Measurements from ENCODE around the gene SNX10.
A peak's percentile ranks its signal among the peaks of the same experiment; 100 is the strongest.

Gene SNX10

DNA sequence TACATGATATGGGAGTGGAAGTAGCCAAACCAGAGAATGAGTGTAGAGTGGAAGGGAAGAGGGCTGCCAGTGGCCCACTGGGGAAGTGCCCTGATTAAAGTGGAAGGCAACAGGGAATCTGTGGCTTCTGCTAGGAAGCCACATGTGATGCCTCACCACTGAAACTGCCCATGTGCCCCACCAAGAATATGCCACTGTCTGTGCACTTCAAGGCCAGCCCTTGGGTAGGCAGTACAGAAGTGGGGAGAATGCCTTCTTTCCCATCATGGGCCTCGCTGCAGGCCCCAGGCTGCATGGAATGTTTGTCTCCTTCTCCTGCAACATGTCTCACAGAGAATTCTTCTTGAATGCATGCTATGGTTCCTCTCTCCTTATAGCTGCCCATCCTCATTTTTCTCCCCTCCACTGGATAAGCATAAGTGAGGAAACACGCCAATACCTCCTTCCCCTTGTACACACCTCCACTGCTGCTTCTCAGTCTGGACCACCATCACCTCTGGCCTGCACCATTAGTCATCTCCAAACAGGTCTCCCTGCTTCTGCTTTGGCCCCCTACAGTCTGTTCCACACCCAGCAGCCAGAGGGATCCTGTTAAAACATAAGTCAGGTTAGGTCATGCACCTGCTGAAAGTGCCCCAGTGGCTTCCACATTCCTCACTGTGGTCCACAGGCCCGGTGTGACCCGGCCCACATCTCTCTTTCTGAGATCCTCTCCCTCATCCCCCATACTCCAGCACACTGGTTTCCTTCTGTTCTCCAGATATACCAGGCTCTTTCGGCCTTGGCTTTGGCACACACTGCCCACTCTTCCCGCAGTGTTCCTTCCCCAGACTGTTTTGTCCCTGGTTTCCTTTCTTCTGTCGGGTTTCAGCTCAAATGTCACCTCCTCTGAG, 37.1 kb downstream of the SNX10 start:
- H4K8ac ChIP-seq (ENCODE audit: low read depth, low read length): no peak overlapping the region
- no peaks in the 10 kb centered on the region for H3K79me1 ChIP-seq (ENCODE audit: low read length)
- no peak overlapping the region for H2AFZ ChIP-seq (ENCODE audit: insufficient read depth, low read length, poor library complexity)
- no peak overlapping the region for H2BK12ac ChIP-seq (ENCODE audit: low read length)
- no peak overlapping the region for H4K91ac ChIP-seq (ENCODE audit: low read depth, low read length)
- H3K4me1 ChIP-seq (ENCODE audit: control insufficient read depth in 1 of 2, insufficient read depth in 2 of 2, low read length in 2 of 2): no peaks in the 10 kb centered on the region
- no peaks in the 10 kb centered on the region for H3K9me3 ChIP-seq (ENCODE audit: insufficient read depth, low read depth, low read length)
- H3K18ac ChIP-seq (ENCODE audit: low read length): no peak overlapping the region
- H3K4me3 ChIP-seq (ENCODE audit: low read depth, low read length): no peak overlapping the region
- H3K14ac ChIP-seq (ENCODE audit: low read length): no peak overlapping the region
- no peak overlapping the region for H2BK5ac ChIP-seq (ENCODE audit: low read depth, low read length, poor library complexity)
- H3K36me3 ChIP-seq (ENCODE audit: control insufficient read depth in 1 of 2, insufficient read depth in 2 of 2, low read length in 2 of 2): no peaks in the 10 kb centered on the region
- H4K12ac ChIP-seq (ENCODE audit: low read depth, low read length): no peak overlapping the region
- H3K79me2 ChIP-seq (ENCODE audit: control insufficient read depth, insufficient read depth, low read length, poor library complexity): no peaks in the 10 kb centered on the region
- WGBS (ENCODE audit: extremely low coverage, insufficient coverage, insufficient read length): no CpG with 5 or more reads among the region's 7 CpGs
- no peak for DNase-seq
- no peak overlapping the region for H3K4me2 ChIP-seq (ENCODE audit: low read length)
- H3K4ac ChIP-seq (ENCODE audit: low read depth, low read length): no peak overlapping the region
- no peak overlapping the region for H2BK120ac ChIP-seq (ENCODE audit: insufficient read depth, low read length, poor library complexity)
- no peaks in the 10 kb centered on the region for H3K27me3 ChIP-seq (ENCODE audit: insufficient read depth, low read length)
- H3K27ac ChIP-seq (ENCODE audit: low read depth, low read length): no peak overlapping the region
- H3K23ac ChIP-seq (ENCODE audit: low read length): no peak overlapping the region
- H2AK5ac ChIP-seq (ENCODE audit: low read length): no peak overlapping the region
- H3K9ac ChIP-seq (ENCODE audit: low read length): no peak overlapping the region

- Histone ChIP-seq H3K79me2 (ENCODE audit: control insufficient read depth, insufficient read depth, low read length, poor library complexity) (no peaks in the 10 kb centered on the region), H3K23ac (ENCODE audit: low read length) (no peak overlapping the region), H4K12ac (ENCODE audit: low read depth, low read length) (no peak overlapping the region), H3K4me2 (ENCODE audit: low read length) (no peak overlapping the region), H3K79me1 (ENCODE audit: low read length) (no peaks in the 10 kb centered on the region), H3K9me3 (ENCODE audit: insufficient read depth, low read depth, low read length) (no peaks in the 10 kb centered on the region), H2BK12ac (ENCODE audit: low read length) (no peak overlapping the region), H4K8ac (ENCODE audit: low read depth, low read length) (no peak overlapping the region), H3K9ac (ENCODE audit: low read length) (no peak overlapping the region), H3K18ac (ENCODE audit: low read length) (no peak overlapping the region), H3K27me3 (ENCODE audit: insufficient read depth, low read length) (no peaks in the 10 kb centered on the region), H2AK5ac (ENCODE audit: low read length) (no peak overlapping the region), H2BK120ac (ENCODE audit: insufficient read depth, low read length, poor library complexity) (no peak overlapping the region), H4K91ac (ENCODE audit: low read depth, low read length) (no peak overlapping the region), H3K4ac (ENCODE audit: low read depth, low read length) (no peak overlapping the region), H3K14ac (ENCODE audit: low read length) (no peak overlapping the region), H3K36me3 (ENCODE audit: control insufficient read depth in 1 of 2, insufficient read depth in 2 of 2, low read length in 2 of 2) (no peaks in the 10 kb centered on the region), H3K27ac (ENCODE audit: low read depth, low read length) (no peak overlapping the region), H2BK5ac (ENCODE audit: low read depth, low read length, poor library complexity) (no peak overlapping the region), H3K4me3 (ENCODE audit: low read depth, low read length) (no peak overlapping the region), H2AFZ (ENCODE audit: insufficient read depth, low read length, poor library complexity) (no peak overlapping the region), H3K4me1 (ENCODE audit: control insufficient read depth in 1 of 2, insufficient read depth in 2 of 2, low read length in 2 of 2) (no peaks in the 10 kb centered on the region)
- peak in 1 of 2 donors; percentile 24 for DNase-seq
- no CpG with 5 or more reads among the region's 13 CpGs for WGBS (ENCODE audit: extremely low coverage, insufficient coverage, insufficient read length)
Measured at GRCh38 chr7:26329520-26330255, 38.0 kb downstream of the SNX10 start.

DNA sequence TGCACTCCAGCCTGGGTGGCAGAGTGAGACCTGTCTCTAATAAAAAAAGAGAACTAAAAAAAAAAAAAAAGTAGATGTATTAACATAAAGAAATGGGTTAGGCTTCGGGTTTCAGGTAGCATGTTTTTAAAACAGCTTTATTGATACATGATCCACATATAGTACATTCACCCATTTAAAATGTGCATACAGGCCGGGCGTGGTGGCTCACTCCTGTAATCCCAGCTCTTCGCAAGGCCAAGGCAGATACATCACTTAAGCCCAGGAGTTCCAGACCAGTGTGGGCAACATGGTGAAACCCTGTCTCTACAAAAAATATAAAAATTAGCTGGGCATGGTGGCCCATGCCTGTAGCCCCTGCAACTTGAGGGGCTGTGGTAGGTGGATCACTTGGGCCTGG, 39.5 kb downstream of the SNX10 start:
- Histone ChIP-seq H3K18ac (ENCODE audit: low read length) (no peak overlapping the region), H4K12ac (ENCODE audit: low read depth, low read length) (no peak overlapping the region), H2AFZ (ENCODE audit: insufficient read depth, low read length, poor library complexity) (no peak overlapping the region), H3K27ac (ENCODE audit: low read depth, low read length) (no peak overlapping the region), H3K4me2 (ENCODE audit: low read length) (no peak overlapping the region), H3K4me1 (ENCODE audit: control insufficient read depth in 1 of 2, insufficient read depth in 2 of 2, low read length in 2 of 2) (no peaks in the 10 kb centered on the region), H2AK5ac (ENCODE audit: low read length) (no peak overlapping the region), H3K4me3 (ENCODE audit: low read depth, low read length) (no peak overlapping the region), H2BK12ac (ENCODE audit: low read length) (no peak overlapping the region), H3K9me3 (ENCODE audit: insufficient read depth, low read depth, low read length) (no peaks in the 10 kb centered on the region), H2BK120ac (ENCODE audit: insufficient read depth, low read length, poor library complexity) (no peak overlapping the region), H3K4ac (ENCODE audit: low read depth, low read length) (no peak overlapping the region), H3K23ac (ENCODE audit: low read length) (no peak overlapping the region), H3K79me2 (ENCODE audit: control insufficient read depth, insufficient read depth, low read length, poor library complexity) (no peaks in the 10 kb centered on the region), H3K27me3 (ENCODE audit: insufficient read depth, low read length) (no peaks in the 10 kb centered on the region), H2BK5ac (ENCODE audit: low read depth, low read length, poor library complexity) (no peak overlapping the region), H3K79me1 (ENCODE audit: low read length) (no peaks in the 10 kb centered on the region), H4K91ac (ENCODE audit: low read depth, low read length) (no peak overlapping the region), H4K8ac (ENCODE audit: low read depth, low read length) (no peak overlapping the region), H3K36me3 (ENCODE audit: control insufficient read depth in 1 of 2, insufficient read depth in 2 of 2, low read length in 2 of 2) (no peaks in the 10 kb centered on the region), H3K14ac (ENCODE audit: low read length) (no peak overlapping the region), H3K9ac (ENCODE audit: low read length) (no peak overlapping the region)
- no peak for DNase-seq
- no CpG with 5 or more reads among the region's 4 CpGs for WGBS (ENCODE audit: extremely low coverage, insufficient coverage, insufficient read length)

GRCh38 chr7:26331789-26332188, 40.1 kb downstream of the SNX10 start:
- Histone ChIP-seq H3K4me2 (ENCODE audit: low read length) (no peak overlapping the region), H2AK5ac (ENCODE audit: low read length) (no peak overlapping the region), H3K9me3 (ENCODE audit: insufficient read depth, low read depth, low read length) (no peaks in the 10 kb centered on the region), H3K4ac (ENCODE audit: low read depth, low read length) (no peak overlapping the region), H3K23ac (ENCODE audit: low read length) (no peak overlapping the region), H2BK5ac (ENCODE audit: low read depth, low read length, poor library complexity) (no peak overlapping the region), H2BK12ac (ENCODE audit: low read length) (no peak overlapping the region), H3K36me3 (ENCODE audit: control insufficient read depth in 1 of 2, insufficient read depth in 2 of 2, low read length in 2 of 2) (no peaks in the 10 kb centered on the region), H3K27ac (ENCODE audit: low read depth, low read length) (no peak overlapping the region), H3K18ac (ENCODE audit: low read length) (no peak overlapping the region), H3K79me2 (ENCODE audit: control insufficient read depth, insufficient read depth, low read length, poor library complexity) (no peaks in the 10 kb centered on the region), H2AFZ (ENCODE audit: insufficient read depth, low read length, poor library complexity) (no peak overlapping the region), H4K91ac (ENCODE audit: low read depth, low read length) (no peak overlapping the region), H3K27me3 (ENCODE audit: insufficient read depth, low read length) (no peaks in the 10 kb centered on the region), H3K4me1 (ENCODE audit: control insufficient read depth in 1 of 2, insufficient read depth in 2 of 2, low read length in 2 of 2) (no peaks in the 10 kb centered on the region), H4K8ac (ENCODE audit: low read depth, low read length) (no peak overlapping the region), H4K12ac (ENCODE audit: low read depth, low read length) (no peak overlapping the region), H3K9ac (ENCODE audit: low read length) (no peak overlapping the region), H3K4me3 (ENCODE audit: low read depth, low read length) (no peak overlapping the region), H2BK120ac (ENCODE audit: insufficient read depth, low read length, poor library complexity) (no peak overlapping the region), H3K14ac (ENCODE audit: low read length) (no peak overlapping the region), H3K79me1 (ENCODE audit: low read length) (no peaks in the 10 kb centered on the region)
- no CpG with 5 or more reads among the region's 4 CpGs for WGBS (ENCODE audit: extremely low coverage, insufficient coverage, insufficient read length)
- DNase-seq: no peak

All from trophoblast cell (in vitro differentiated cells and primary cell).